DOHH2 (cell line): ENCODE data around the gene EPS8.

ENCODE experiments used
- CTCF ChIP-seq: fragments of 200-600 bp; sonication (generic); IDR thresholded peaks from one replicate; pipeline ENCODE4 v1.5.1; 2014; ENCODE audit warnings: antibody characterized with exemption, mild to moderate bottlenecking, low read depth, low read length; ENCODE audit not compliant: poor library complexity, severe bottlenecking
- EZH2phosphoT487 ChIP-seq: fragments of 200-600 bp; sonication (generic); IDR thresholded peaks from 2 replicates; pipeline ENCODE4 v1.6.1; 2017; ENCODE audit warnings: borderline replicate concordance, mild to moderate bottlenecking, antibody characterized with exemption, low read length, moderate library complexity, mixed read lengths

DNA sequence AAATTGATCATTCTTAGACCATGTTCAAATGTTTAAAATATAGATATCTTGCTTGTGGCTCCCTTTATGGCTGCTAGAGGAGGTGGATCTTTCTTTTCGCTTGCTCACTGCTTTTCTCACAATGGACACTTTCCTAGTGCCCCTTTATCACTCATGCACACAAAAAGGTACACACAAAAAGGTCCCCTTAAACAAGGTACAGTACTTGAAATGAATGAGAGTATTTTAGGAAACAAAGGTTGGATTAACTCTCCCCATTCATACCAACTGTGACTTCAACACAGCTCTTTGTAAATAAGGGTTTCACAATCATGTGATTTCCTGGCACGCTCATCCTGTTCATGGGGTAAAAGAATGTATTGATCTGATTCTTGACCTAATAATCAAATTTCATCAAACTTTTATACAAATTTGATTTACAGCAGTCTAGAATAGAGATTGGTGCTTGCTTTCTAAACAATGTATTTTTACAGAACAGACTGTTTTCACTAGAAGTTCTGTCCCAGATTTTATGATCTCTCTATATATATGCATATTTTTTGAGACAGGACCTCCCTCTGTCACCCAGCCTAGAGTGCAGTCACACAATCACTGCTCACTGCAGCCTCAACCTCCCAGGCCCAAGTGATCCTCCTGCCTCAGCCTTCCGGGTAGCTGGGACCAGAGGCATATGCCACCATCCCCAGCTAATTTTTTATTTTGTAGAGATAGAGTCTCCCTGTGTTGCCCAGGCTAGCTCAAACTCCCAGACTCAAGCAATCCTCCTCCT lies 34.4 kb upstream of the EPS8 start:
- TF ChIP-seq CTCF (no peak), EZH2phosphoT487 (no peak)
